ENCODE results near the gene ZNF324. TPM values are rescaled to one million over a fixed set of nuclear protein-coding genes. Genes with fewer than 3 reads are reported as not detected.

The ZNF324 gene
- total and polyA plus RNA-seq, 2 of the 13 experiments (the other 11 are each of a cell fraction or from before 2014, with no cell fraction given): 1.1 to 4.7 TPM

DNA sequence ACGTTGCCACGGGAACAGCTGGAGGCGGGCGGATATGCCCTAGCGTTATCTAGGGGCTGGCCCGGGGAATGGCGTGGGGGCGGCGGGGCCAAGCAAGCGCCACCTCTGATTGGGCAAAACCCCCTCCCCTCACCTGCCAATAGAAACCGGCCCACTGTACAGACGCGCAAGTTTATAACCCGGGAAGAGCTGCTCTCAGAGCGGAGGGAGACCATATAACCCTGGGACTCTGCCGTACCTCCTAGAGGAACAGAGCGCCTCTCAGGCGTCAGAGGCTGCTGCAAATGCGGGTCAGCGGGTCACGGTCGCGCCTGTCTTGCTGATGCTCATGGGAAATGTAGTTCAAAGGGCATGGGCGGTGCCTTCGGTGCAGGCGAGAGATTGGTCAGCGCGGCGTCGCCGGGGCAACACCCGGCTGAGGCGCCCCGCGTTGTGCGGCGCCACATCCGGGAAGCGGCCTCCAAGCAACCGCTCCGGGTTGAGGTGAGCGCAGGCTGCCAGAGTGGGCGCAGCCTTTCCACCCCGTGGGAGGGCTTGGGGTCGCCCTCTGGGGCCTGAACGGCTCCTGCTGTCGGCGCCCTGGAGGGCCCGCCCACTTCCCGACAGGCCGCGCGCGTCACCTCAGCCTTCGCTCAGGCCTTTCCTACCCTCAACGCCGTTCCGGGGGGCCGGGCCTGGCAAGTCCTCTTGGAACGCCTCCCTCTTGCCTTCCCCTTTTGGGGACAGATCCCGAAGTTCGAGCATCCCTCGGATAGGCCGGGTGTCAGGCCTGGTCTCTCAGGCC, 9.0 kb downstream of the ZNF324 start, which contains the start of gene ZNF446 (continued):
- TF ChIP-seq, protein P1, sequence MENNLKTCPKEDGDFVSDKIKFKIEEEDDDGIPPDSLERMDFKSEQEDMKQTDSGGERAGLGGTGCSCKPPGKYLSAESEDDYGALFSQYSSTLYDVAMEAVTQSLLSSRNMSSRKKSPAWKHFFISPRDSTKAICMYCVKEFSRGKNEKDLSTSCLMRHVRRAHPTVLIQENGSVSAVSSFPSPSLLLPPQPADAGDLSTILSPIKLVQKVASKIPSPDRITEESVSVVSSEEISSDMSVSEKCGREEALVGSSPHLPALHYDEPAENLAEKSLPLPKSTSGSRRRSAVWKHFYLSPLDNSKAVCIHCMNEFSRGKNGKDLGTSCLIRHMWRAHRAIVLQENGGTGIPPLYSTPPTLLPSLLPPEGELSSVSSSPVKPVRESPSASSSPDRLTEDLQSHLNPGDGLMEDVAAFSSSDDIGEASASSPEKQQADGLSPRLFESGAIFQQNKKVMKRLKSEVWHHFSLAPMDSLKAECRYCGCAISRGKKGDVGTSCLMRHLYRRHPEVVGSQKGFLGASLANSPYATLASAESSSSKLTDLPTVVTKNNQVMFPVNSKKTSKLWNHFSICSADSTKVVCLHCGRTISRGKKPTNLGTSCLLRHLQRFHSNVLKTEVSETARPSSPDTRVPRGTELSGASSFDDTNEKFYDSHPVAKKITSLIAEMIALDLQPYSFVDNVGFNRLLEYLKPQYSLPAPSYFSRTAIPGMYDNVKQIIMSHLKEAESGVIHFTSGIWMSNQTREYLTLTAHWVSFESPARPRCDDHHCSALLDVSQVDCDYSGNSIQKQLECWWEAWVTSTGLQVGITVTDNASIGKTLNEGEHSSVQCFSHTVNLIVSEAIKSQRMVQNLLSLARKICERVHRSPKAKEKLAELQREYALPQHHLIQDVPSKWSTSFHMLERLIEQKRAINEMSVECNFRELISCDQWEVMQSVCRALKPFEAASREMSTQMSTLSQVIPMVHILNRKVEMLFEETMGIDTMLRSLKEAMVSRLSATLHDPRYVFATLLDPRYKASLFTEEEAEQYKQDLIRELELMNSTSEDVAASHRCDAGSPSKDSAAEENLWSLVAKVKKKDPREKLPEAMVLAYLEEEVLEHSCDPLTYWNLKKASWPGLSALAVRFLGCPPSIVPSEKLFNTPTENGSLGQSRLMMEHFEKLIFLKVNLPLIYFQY (CRISPR knock-in tag; IDR thresholded peaks at IDR 0.05; ENCODE audit: borderline replicate concordance): no peak; the same call in 1 of the 2 replicates
- no peak; the same call in 1 of the 2 replicates for TF ChIP-seq CEBPG (CRISPR knock-in tag; IDR thresholded peaks at IDR 0.05)
- TF ChIP-seq TAF1 (CRISPR knock-in tag; IDR thresholded peaks at IDR 0.05): peak; percentile 40
- no peak for TF ChIP-seq ZNF644 (CRISPR knock-in tag; IDR thresholded peaks at IDR 0.05; ENCODE audit: low read depth)
- TF ChIP-seq, protein P2, sequence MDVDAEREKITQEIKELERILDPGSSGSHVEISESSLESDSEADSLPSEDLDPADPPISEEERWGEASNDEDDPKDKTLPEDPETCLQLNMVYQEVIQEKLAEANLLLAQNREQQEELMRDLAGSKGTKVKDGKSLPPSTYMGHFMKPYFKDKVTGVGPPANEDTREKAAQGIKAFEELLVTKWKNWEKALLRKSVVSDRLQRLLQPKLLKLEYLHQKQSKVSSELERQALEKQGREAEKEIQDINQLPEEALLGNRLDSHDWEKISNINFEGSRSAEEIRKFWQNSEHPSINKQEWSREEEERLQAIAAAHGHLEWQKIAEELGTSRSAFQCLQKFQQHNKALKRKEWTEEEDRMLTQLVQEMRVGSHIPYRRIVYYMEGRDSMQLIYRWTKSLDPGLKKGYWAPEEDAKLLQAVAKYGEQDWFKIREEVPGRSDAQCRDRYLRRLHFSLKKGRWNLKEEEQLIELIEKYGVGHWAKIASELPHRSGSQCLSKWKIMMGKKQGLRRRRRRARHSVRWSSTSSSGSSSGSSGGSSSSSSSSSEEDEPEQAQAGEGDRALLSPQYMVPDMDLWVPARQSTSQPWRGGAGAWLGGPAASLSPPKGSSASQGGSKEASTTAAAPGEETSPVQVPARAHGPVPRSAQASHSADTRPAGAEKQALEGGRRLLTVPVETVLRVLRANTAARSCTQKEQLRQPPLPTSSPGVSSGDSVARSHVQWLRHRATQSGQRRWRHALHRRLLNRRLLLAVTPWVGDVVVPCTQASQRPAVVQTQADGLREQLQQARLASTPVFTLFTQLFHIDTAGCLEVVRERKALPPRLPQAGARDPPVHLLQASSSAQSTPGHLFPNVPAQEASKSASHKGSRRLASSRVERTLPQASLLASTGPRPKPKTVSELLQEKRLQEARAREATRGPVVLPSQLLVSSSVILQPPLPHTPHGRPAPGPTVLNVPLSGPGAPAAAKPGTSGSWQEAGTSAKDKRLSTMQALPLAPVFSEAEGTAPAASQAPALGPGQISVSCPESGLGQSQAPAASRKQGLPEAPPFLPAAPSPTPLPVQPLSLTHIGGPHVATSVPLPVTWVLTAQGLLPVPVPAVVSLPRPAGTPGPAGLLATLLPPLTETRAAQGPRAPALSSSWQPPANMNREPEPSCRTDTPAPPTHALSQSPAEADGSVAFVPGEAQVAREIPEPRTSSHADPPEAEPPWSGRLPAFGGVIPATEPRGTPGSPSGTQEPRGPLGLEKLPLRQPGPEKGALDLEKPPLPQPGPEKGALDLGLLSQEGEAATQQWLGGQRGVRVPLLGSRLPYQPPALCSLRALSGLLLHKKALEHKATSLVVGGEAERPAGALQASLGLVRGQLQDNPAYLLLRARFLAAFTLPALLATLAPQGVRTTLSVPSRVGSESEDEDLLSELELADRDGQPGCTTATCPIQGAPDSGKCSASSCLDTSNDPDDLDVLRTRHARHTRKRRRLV (CRISPR knock-in tag; IDR thresholded peaks at IDR 0.05): peak; percentile 83
- TF ChIP-seq ZNF598 (CRISPR knock-in tag; IDR thresholded peaks at IDR 0.05; ENCODE audit: borderline replicate concordance): 0 out of 2 replicates have a peak, but pooled peaks have one; percentile 56
- TF ChIP-seq HOXA7 (CRISPR knock-in tag; IDR thresholded peaks at IDR 0.05): no peak
- no peak; the same call in 1 of the 2 replicates for TF ChIP-seq ZNF33B (CRISPR knock-in tag; IDR thresholded peaks at IDR 0.05)
- TF ChIP-seq YY1 (IDR thresholded peaks at IDR 0.05; ENCODE audit: insufficient read depth, insufficient replicate concordance, low read depth, low read length): peak; percentile 59
- peak; percentile 20; the same call in 1 of the 2 replicates for TF ChIP-seq ZFP90 (CRISPR knock-in tag; IDR thresholded peaks at IDR 0.05; ENCODE audit: borderline replicate concordance)
- TF ChIP-seq, protein P3, sequence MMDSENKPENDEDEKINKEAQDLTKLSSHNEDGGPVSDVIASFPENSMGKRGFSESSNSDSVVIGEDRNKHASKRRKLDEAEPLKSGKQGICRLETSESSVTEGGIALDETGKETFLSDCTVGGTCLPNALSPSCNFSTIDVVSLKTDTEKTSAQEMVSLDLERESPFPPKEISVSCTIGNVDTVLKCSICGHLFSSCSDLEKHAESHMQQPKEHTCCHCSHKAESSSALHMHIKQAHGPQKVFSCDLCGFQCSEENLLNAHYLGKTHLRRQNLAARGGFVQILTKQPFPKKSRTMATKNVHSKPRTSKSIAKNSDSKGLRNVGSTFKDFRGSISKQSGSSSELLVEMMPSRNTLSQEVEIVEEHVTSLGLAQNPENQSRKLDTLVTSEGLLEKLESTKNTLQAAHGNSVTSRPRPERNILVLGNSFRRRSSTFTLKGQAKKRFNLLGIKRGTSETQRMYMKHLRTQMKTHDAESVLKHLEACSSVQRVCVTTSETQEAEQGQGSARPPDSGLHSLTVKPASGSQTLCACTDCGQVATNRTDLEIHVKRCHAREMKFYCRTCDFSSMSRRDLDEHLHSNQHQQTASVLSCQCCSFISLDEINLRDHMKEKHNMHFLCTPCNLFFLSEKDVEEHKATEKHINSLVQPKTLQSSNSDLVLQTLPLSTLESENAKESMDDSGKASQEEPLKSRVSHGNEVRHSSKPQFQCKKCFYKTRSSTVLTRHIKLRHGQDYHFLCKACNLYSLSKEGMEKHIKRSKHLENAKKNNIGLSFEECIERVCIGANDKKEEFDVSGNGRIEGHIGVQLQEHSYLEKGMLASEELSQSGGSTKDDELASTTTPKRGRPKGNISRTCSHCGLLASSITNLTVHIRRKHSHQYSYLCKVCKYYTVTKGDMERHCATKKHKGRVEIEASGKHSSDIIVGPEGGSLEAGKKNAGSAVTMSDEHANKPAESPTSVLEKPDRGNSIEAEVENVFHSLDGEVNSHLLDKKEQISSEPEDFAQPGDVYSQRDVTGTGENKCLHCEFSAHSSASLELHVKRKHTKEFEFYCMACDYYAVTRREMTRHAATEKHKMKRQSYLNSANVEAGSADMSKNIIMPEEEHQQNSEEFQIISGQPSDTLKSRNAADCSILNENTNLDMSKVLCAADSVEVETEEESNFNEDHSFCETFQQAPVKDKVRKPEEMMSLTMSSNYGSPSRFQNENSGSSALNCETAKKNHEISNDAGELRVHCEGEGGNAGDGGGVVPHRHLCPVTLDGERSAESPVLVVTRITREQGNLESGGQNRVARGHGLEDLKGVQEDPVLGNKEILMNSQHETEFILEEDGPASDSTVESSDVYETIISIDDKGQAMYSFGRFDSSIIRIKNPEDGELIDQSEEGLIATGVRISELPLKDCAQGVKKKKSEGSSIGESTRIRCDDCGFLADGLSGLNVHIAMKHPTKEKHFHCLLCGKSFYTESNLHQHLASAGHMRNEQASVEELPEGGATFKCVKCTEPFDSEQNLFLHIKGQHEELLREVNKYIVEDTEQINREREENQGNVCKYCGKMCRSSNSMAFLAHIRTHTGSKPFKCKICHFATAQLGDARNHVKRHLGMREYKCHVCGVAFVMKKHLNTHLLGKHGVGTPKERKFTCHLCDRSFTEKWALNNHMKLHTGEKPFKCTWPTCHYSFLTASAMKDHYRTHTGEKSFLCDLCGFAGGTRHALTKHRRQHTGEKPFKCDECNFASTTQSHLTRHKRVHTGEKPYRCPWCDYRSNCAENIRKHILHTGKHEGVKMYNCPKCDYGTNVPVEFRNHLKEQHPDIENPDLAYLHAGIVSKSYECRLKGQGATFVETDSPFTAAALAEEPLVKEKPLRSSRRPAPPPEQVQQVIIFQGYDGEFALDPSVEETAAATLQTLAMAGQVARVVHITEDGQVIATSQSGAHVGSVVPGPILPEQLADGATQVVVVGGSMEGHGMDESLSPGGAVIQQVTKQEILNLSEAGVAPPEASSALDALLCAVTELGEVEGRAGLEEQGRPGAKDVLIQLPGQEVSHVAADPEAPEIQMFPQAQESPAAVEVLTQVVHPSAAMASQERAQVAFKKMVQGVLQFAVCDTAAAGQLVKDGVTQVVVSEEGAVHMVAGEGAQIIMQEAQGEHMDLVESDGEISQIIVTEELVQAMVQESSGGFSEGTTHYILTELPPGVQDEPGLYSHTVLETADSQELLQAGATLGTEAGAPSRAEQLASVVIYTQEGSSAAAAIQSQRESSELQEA (CRISPR knock-in tag; IDR thresholded peaks at IDR 0.05; ENCODE audit: not compliant biosample characterization): peak; percentile 81
